Measurements from ENCODE around the gene KRTAP10-1.

KRTAP10-1 gene

GRCh38 chr21:44500111-44500510 lies 39.9 kb downstream of the KRTAP10-1 start:
- DNase-seq, result no peak

GRCh38 chr21:44499631-44500030 lies 40.4 kb downstream of the KRTAP10-1 start:
- DNase-seq, result no peak

DNA sequence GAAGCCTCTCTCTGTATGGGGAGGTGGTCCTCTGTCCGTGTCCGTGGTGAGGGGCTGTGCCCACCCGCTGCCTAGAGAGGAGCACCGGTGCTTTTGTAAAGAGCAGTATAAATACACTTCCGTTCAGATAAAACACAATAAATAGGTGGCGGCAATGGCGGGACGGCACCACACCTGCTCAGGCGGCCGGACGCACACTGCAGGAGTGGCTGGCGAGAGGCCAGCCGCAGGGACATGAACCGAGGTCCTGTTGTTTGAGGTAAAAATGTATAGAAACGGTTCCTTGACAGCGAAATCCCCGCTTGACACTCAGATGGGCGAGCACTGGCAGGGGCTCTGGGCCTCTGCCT lies 40.8 kb downstream of the KRTAP10-1 start:
- no peak for DNase-seq

DNA sequence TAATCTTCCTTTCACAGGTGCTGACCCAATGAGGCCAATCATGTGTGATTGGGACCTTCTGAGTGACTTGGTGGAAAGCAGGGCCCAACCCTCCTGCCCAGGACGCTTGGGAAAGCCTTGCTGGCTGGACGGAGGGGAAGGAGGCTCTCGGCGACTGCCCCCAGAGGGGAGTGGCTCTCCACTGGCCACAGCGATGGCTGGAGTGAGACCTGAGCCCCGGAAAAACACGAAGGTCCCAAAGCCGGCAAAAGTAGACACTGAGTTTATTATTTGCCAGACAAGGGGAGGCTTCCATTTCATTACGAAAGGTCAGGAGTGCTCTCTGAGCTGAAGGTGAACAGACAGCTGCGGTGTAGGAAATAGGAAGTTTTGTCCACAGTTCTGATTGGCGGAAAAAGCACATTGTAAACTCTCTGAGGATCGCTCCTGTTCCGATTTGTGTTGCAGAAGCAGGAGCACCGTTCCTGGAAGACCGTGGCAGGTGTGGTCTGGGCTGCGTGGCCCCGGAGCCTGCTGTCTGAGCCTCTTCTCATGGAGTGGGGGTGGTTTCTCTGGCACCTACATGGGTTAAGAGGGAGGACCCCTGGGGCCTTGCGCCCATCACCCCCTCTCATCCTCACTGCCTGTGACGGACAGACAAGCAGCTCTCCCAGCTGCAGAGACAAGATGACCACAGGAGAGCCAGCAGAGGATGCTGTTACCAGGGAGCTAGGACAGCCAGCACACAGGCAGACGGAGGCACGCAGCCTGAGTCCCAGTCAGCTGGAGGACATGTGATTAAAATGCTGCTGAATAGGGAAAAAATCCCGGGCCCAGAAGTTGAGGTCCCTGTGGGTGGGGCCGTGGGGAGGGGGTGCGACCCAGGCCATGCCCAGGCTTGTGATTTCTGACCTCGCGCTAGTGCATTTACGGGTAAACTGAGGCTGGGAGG lies 41.5 kb downstream of the KRTAP10-1 start:
- no peak for DNase-seq

DNA sequence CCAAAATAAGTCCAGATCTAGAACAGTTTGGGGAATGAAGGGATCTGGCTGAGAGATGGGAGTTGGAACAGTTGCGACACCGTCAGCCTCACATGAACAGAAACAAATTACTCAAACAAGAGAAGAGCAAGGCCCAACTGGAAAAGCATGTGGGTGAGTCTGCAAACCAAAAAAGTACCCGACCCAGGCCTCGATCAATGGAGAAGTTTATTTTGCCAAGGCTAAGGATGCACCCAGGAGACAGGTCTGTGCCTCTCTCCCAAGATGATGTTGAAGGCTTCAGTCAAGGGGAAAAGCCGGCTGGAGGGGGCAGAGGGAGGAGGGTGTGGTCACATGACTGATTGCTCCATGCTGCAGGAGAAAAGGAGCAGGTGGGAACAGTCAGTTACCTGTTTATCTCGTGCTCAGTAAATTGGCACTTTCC lies 42.3 kb downstream of the KRTAP10-1 start:
- DNase-seq, result no peak

DNA sequence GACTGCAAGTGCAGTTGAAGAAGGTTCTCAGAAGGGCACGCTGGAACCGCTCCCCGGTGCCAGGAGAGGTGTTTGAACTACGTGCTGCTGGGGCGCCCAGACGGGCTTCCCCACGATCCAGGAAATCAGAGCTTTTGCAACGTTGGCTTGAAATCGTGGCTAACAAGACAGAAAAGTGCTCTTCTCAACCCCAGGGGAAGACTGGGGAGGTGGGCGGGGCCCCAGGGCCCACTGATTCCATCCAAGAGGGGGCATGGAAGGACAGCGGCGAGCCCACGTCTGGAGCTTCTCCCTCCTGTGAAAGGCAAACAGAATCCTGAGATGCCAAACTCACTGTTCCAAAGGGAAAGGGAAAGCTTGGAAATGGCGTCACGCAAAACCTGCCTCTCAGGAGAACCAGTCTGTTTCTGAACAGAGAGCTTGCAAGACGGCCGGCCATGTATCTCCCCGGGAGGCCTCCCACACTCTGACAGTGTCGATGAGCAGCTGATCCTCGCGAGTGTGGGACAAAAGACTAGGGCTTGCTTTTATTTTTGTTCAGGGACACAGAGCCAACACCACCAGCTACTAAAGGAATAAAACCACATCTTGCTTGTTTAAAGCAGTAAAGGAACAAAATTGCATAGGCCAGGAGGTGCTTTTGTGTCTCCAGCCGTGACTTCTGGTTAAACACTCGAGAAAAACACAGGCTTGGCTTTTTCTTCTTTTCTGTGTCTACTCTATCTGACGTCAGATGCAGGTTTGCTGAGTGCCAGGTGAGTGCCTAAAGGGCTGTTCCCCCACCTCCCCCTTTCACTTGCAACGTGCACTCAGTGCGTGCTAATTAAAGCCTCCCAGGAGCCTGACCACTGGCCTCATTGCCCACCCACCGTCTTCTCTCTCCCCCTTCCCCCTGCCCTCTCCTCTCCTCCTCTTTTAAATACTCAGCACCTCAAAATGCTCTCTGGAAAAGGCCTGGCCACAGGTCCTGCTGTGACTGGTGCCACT lies 43.1 kb downstream of the KRTAP10-1 start:
- no peak for DNase-seq

DNA sequence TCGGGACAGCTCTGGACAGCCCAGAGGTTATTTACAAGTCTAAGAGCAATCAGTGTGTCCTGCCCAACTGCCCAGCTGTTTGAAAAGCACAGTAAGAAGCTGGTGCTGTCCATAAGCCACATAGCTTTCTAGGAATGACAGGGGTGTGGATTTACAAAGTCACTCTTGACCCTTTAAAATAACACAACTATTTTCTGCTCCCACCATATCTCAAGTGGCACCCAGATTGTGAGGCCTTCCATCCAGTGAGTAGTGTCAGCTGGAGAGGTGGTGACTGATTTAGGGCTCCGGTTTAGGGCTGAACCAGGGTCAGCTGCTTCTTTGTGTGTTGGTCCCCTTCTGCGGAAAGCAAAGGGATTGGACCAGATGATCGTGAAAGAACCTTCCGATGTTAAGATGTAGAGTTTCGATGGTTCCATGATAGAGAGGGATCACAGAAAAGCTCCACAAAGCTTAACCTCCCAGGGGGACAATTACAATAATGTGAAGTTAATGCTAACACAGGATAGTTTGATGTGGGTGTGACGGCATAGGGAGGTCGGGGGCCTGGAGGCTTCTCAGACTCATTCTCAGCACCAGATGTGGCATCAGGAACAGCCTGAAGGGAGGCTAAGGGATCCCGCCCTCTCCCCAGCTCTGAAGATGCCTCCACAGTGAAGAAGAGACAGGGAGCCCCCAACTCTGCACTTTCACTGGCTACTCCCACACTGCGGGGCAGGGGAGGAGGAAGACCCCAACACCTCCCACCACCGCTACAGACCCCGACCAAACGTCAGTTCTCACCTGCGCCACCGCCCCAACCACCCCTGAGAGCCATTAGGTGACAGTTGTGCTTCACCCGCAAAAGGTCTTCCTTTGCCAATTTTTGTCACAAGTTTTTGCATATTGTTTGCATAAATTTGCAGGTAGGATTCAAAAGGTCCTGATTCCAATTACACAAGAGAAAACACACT lies 44.1 kb downstream of the KRTAP10-1 start:
- DNase-seq, result no peak

- no peak for DNase-seq
Measured at GRCh38 chr21:44494956-44495355, 45.0 kb downstream of the KRTAP10-1 start.

DNA sequence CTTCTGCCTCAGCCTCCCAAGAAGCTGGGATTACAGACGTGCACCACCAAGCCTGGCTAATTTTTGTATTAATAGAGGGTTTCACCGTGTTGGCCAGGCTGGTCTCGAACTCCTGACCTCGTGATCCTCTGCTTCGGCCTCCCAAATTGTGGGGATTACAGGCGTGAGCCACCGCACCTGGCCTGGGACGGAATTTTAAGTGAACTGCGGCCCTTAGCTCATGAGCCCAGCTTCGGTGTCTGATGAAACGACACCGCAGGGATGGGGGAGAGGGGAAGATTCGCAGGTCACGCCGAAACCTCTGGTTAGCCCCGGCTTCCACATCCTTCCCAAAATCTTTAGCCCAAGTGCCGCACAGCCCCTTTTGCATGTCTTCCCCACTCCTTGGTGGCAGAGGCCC lies 45.6 kb downstream of the KRTAP10-1 start:
- DNase-seq, result no peak

GRCh38 chr21:44492567-44493385 lies 47.2 kb downstream of the KRTAP10-1 start:
- no peak for DNase-seq

DNA sequence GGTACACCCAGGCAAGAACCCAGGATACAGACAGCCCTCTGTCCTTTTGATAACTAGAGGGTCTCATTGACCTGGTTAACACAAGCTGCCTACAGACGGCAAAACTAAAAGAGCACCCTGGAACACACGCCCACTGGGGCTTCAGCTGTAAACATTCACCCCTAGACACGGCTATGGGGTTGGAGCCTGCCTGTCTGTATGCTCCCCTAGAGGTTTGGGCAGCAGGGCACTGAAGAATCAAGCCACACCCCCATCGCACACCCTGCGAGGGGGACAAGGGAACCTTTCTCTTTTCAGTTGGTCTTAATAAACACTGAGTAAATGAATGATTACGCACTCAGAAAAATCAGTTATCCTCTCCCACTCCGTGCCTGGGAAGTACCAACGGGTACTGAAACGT lies 49.2 kb downstream of the KRTAP10-1 start:
- no peak for DNase-seq

GRCh38 chr21:44490405-44490804 lies 49.6 kb downstream of the KRTAP10-1 start:
- DNase-seq, result no peak

- no peak for DNase-seq
Measured at GRCh38 chr21:44489962-44490361, 50.0 kb downstream of the KRTAP10-1 start.
